Activated T-cell treated with anti-CD3 and anti-CD28 coated beads, Interleukin-2, amount 50 U/mL, for 72 hours (primary cell): ENCODE measurements around the gene NUCB2. TPM values are rescaled to one million over a fixed set of nuclear protein-coding genes. Genes with fewer than 3 reads are reported as not detected.
A peak's percentile ranks its signal among the peaks of the same experiment; 100 is the strongest.

Experiments used
- ATAC-seq, 2 donors: fragments of 150-1000 bp; cut with Tn5 transposase; replicated peaks in 1 of 2; 2 replicates each; pipeline ENCODE4 v1.10.0; 2021; ENCODE audit warnings: moderate library complexity in 2 of 2, mild to moderate bottlenecking in 1 of 2
- DNase-seq, 2 donors: peaks; one replicate each; pipeline ENCODE4 v3.0.0; 2021 to 2022; ENCODE audit warnings: mixed read lengths in 1 of 2
- H3K27ac Mint-ChIP-seq: one replicate; pipeline ENCODE4 v1.8.0; 2022; ENCODE audit warnings: mild to moderate bottlenecking, moderate library complexity, mixed read lengths
- H3K27me3 Mint-ChIP-seq: one replicate; pipeline ENCODE4 v1.8.0; 2022; ENCODE audit warnings: low read depth, mixed read lengths
- H3K36me3 Mint-ChIP-seq, 2 donors: one replicate each; pipeline ENCODE4 v1.8.0; 2022; ENCODE audit warnings: mixed read lengths in 2 of 2, mild to moderate bottlenecking in 1 of 2; ENCODE audit not compliant: insufficient read depth in 2 of 2
- H3K4me1 Mint-ChIP-seq: one replicate; pipeline ENCODE4 v1.8.0; 2022; ENCODE audit warnings: low read depth, mixed read lengths
- H3K4me3 Mint-ChIP-seq, 2 donors: one replicate each; pipeline ENCODE4 v1.8.0; 2022; ENCODE audit warnings: mild to moderate bottlenecking in 2 of 2, mixed read lengths in 2 of 2, moderate library complexity in 2 of 2
- H3K9me3 Mint-ChIP-seq, 2 donors: one replicate each; pipeline ENCODE4 v1.8.0; 2022; ENCODE audit warnings: mixed read lengths in 2 of 2
- total RNA-seq, 2 donors: library from RNA; stranded (reverse); gene quantifications; one replicate each; pipeline ENCODE4 v1.2.3, GENCODE V29; 2022

NUCB2 gene
- total RNA-seq, 2 donors from 2014 or later: 62.0 to 64.6 TPM

- Mint-ChIP-seq H3K4me1 (peaks cover 50% of the 10 kb centered on the region), H3K27ac (peak overlapping the region; percentile 97)
Measured at GRCh38 chr11:17275400-17276235, 921 bp upstream of the NUCB2 start.

GRCh38 chr11:17277024-17277584 lies 565 bp downstream of the NUCB2 start:
- Mint-ChIP-seq H3K4me1 (peaks cover 57% of the 10 kb centered on the region), H3K27ac (peak overlapping the region; percentile 30), H3K4me3 (peak overlapping the region; percentile 84 to 89), H3K36me3 (no peaks in the 10 kb centered on the region), H3K27me3 (peaks cover 6% of the 10 kb centered on the region), H3K9me3 (no peaks in the 10 kb centered on the region)
- peak; percentile 55 to 60 for ATAC-seq
- peak; percentile 46 to 47 for DNase-seq

More at GRCh38 chr11:17275400-17276235, 921 bp upstream of the NUCB2 start:
- no peak for DNase-seq
- Mint-ChIP-seq H3K9me3 (no peaks in the 10 kb centered on the region), H3K4me3 (peak overlapping the region; percentile 84 to 89), H3K27me3 (peaks cover 6% of the 10 kb centered on the region), H3K36me3 (no peaks in the 10 kb centered on the region)
- ATAC-seq: no peak

GRCh38 chr11:17280494-17281127 lies 4.1 kb downstream of the NUCB2 start:
- Mint-ChIP-seq H3K4me1 (peaks cover 71% of the 10 kb centered on the region), H3K9me3 (no peaks in the 10 kb centered on the region), H3K27me3 (no peaks in the 10 kb centered on the region), H3K36me3 (peaks cover 2 to 10% of the 10 kb centered on the region in 2 donors), H3K4me3 (peak overlapping the region; percentile 51 to 76), H3K27ac (peak overlapping the region; percentile 86)
- no peak for ATAC-seq
- no peak for DNase-seq

- ATAC-seq: no peak
- Mint-ChIP-seq H3K9me3 (no peaks in the 10 kb centered on the region), H3K4me3 (no peak overlapping the region), H3K27ac (no peak overlapping the region), H3K36me3 (peaks cover 8 to 17% of the 10 kb centered on the region in 2 donors), H3K4me1 (peaks cover 51% of the 10 kb centered on the region), H3K27me3 (no peaks in the 10 kb centered on the region)
- no peak for DNase-seq
Measured at GRCh38 chr11:17286332-17286731, 9.8 kb downstream of the NUCB2 start.

GRCh38 chr11:17287058-17287457 lies 10.5 kb downstream of the NUCB2 start:
- no peak overlapping the region for H3K27ac Mint-ChIP-seq
- DNase-seq: no peak
- peaks cover 48% of the 10 kb centered on the region for H3K4me1 Mint-ChIP-seq
- no peak overlapping the region for H3K4me3 Mint-ChIP-seq
- no peaks in the 10 kb centered on the region for H3K9me3 Mint-ChIP-seq
- ATAC-seq: no peak
- H3K36me3 Mint-ChIP-seq: peaks cover 8 to 17% of the 10 kb centered on the region in 2 donors
- no peaks in the 10 kb centered on the region for H3K27me3 Mint-ChIP-seq

- H3K4me1 Mint-ChIP-seq: peaks cover 55% of the 10 kb centered on the region
- H3K27ac Mint-ChIP-seq: no peak overlapping the region
- no peaks in the 10 kb centered on the region for H3K9me3 Mint-ChIP-seq
- H3K27me3 Mint-ChIP-seq: no peaks in the 10 kb centered on the region
- ATAC-seq (no peak), DNase-seq (no peak)
- H3K4me3 Mint-ChIP-seq: no peak overlapping the region
- H3K36me3 Mint-ChIP-seq: peaks cover 6 to 13% of the 10 kb centered on the region in 2 donors
Measured at GRCh38 chr11:17291710-17292109, 15.2 kb downstream of the NUCB2 start.

- Mint-ChIP-seq H3K27me3 (no peaks in the 10 kb centered on the region), H3K4me1 (peaks cover 65% of the 10 kb centered on the region), H3K9me3 (no peaks in the 10 kb centered on the region), H3K4me3 (no peak overlapping the region), H3K36me3 (peaks cover 8 to 12% of the 10 kb centered on the region in 2 donors), H3K27ac (no peak overlapping the region)
- ATAC-seq: no peak
- DNase-seq: no peak
Measured at GRCh38 chr11:17293311-17293710, 16.8 kb downstream of the NUCB2 start.

- no peak overlapping the region for H3K4me3 Mint-ChIP-seq
- H3K27ac Mint-ChIP-seq: no peak overlapping the region
- H3K4me1 Mint-ChIP-seq: peaks cover 69% of the 10 kb centered on the region
- H3K36me3 Mint-ChIP-seq: peaks cover 8 to 12% of the 10 kb centered on the region in 2 donors
- no peaks in the 10 kb centered on the region for H3K27me3 Mint-ChIP-seq
- ATAC-seq (peak; percentile 36 to 42), DNase-seq (peak in 1 of 2 donors; percentile 43)
- H3K9me3 Mint-ChIP-seq: no peaks in the 10 kb centered on the region
Measured at GRCh38 chr11:17294033-17294432, 17.5 kb downstream of the NUCB2 start.

GRCh38 chr11:17296852-17297559 lies 20.5 kb downstream of the NUCB2 start:
- no peaks in the 10 kb centered on the region for H3K9me3 Mint-ChIP-seq
- ATAC-seq (peak; percentile 73 to 78), DNase-seq (no peak)
- H3K4me1 Mint-ChIP-seq: peaks cover 68% of the 10 kb centered on the region
- peak overlapping the region; percentile 70 to 94 for H3K4me3 Mint-ChIP-seq
- H3K27ac Mint-ChIP-seq: peak overlapping the region; percentile 74
- no peaks in the 10 kb centered on the region for H3K27me3 Mint-ChIP-seq
- H3K36me3 Mint-ChIP-seq: peaks cover 5 to 12% of the 10 kb centered on the region in 2 donors

GRCh38 chr11:17298302-17298701 lies 21.8 kb downstream of the NUCB2 start:
- Mint-ChIP-seq H3K36me3 (peaks cover 5 to 9% of the 10 kb centered on the region in 2 donors), H3K27me3 (no peaks in the 10 kb centered on the region), H3K27ac (peak overlapping the region; percentile 44), H3K9me3 (no peaks in the 10 kb centered on the region), H3K4me1 (peaks cover 59% of the 10 kb centered on the region), H3K4me3 (peak overlapping the region; percentile 15 to 39)
- peak; percentile 73 to 83 for DNase-seq
- ATAC-seq: peak; percentile 83 to 90

GRCh38 chr11:17300372-17300771 lies 23.8 kb downstream of the NUCB2 start:
- no peak overlapping the region for H3K4me3 Mint-ChIP-seq
- no peaks in the 10 kb centered on the region for H3K9me3 Mint-ChIP-seq
- no peak for DNase-seq
- peaks cover 3 to 5% of the 10 kb centered on the region in 2 donors for H3K36me3 Mint-ChIP-seq
- peak overlapping the region; percentile 42 for H3K27ac Mint-ChIP-seq
- H3K4me1 Mint-ChIP-seq: peaks cover 45% of the 10 kb centered on the region
- H3K27me3 Mint-ChIP-seq: no peaks in the 10 kb centered on the region
- no peak for ATAC-seq

- no peak for DNase-seq
- Mint-ChIP-seq H3K27me3 (no peaks in the 10 kb centered on the region), H3K4me1 (no peaks in the 10 kb centered on the region), H3K9me3 (no peaks in the 10 kb centered on the region), H3K4me3 (no peak overlapping the region), H3K27ac (no peak overlapping the region), H3K36me3 (peaks cover 0 to 8% of the 10 kb centered on the region in 2 donors)
- ATAC-seq: peak; percentile 23 to 32
Measured at GRCh38 chr11:17313349-17314231, 37.1 kb downstream of the NUCB2 start.
